HepG2 (cell line): Measurements from ENCODE around the gene MXI1. TPM values are rescaled to one million over a fixed set of nuclear protein-coding genes. Genes with fewer than 3 reads are reported as not detected.

Experiments
- GABPB1 ChIP-seq: IDR thresholded peaks from 2 replicates; pipeline ENCODE4 v1.6.1; 2016; ENCODE audit warnings: mild to moderate bottlenecking, missing genetic modification reagents, moderate library complexity, missing compliant biosample characterization
- GZF1 ChIP-seq: sonication (generic); formaldehyde crosslinking; IDR thresholded peaks from 2 replicates; pipeline ENCODE4 v1.5.1; 2020; ENCODE audit warnings: mild to moderate bottlenecking, missing genetic modification reagents
- IRF2 ChIP-seq: IDR thresholded peaks from 2 replicates; pipeline ENCODE4 v1.6.1; 2018; ENCODE audit warnings: missing genetic modification reagents, missing compliant biosample characterization
- KMT2A ChIP-seq: sonication (generic); formaldehyde crosslinking; IDR thresholded peaks from 2 replicates; pipeline ENCODE4 v1.4.0; 2020; ENCODE audit warnings: missing genetic modification reagents
- MLLT10 ChIP-seq: sonication (generic); formaldehyde crosslinking; IDR thresholded peaks from 2 replicates; pipeline ENCODE4 v1.4.0; 2020; ENCODE audit warnings: missing genetic modification reagents
- PCBP2 ChIP-seq: fragments of 200-400 bp; formaldehyde crosslinking; optimal IDR thresholded peaks from 2 replicates; pipeline ENCODE3; 2018; ENCODE audit warnings: low read length, low read depth; ENCODE audit not compliant: poor library complexity, severe bottlenecking
- ZNF674 ChIP-seq: sonication (generic); formaldehyde crosslinking; IDR thresholded peaks from 2 replicates; pipeline ENCODE4 v1.5.0; 2020; ENCODE audit warnings: low read depth, mild to moderate bottlenecking, missing genetic modification reagents
- ZNF713 ChIP-seq: sonication (generic); formaldehyde crosslinking; IDR thresholded peaks from 2 replicates; pipeline ENCODE4 v1.4.0; 2020; ENCODE audit warnings: mild to moderate bottlenecking, missing genetic modification reagents
- polyA plus RNA-seq, 8 experiments: library from polyadenylated mRNA; depleted of rRNA in 3 of 8; stranded (reverse) in 7 of 8; unstranded in 1 of 8; fragments of >200 nt; fragmentation: Illumina TruSeq in 4 of 8; extraction: Trizol in 4 of 8; gene quantifications; 2 replicates each; pipeline versions ENCODE4 v1.2.1 to v1.2.3, GENCODE V29; 2011 to 2016; ENCODE audit warnings: low read depth in 4 of 8, missing spikeins in 1 of 8, mixed read lengths in 1 of 8; ENCODE audit not compliant: insufficient read depth in 1 of 8
- total RNA-seq, 5 experiments: library from RNA; depleted of rRNA; stranded (reverse); fragments of >200 nt; fragmentation: Illumina TruSeq; extraction: Trizol; gene quantifications; 2 replicates each; pipeline ENCODE4 v1.2.3, GENCODE V29; 2016; ENCODE audit warnings: low read depth in 1 of 5
- TF ChIP-seq, protein P1 (sequence below): sonication (generic); formaldehyde crosslinking; IDR thresholded peaks from 2 replicates; pipeline ENCODE4 v1.4.0; 2020; ENCODE audit warnings: mild to moderate bottlenecking, missing genetic modification reagents
- TF ChIP-seq, protein P2 (sequence below): sonication (generic); formaldehyde crosslinking; IDR thresholded peaks from 2 replicates; pipeline ENCODE4 v1.8.0; 2022; ENCODE audit warnings: low read depth, missing genetic modification reagents
- TF ChIP-seq, protein P3 (sequence below): sonication (generic); formaldehyde crosslinking; IDR thresholded peaks from 2 replicates; pipeline ENCODE4 v1.5.1; 2020; ENCODE audit warnings: mild to moderate bottlenecking, moderate library complexity, missing genetic modification reagents
- TF ChIP-seq, protein P4 (sequence below): sonication (generic); formaldehyde crosslinking; IDR thresholded peaks from 2 replicates; pipeline ENCODE4 v1.5.1; 2020; ENCODE audit warnings: mild to moderate bottlenecking, missing genetic modification reagents, moderate library complexity
- TF ChIP-seq, protein P5 (sequence below): sonication (generic); formaldehyde crosslinking; IDR thresholded peaks from 2 replicates; pipeline ENCODE4 v1.8.1; 2022; ENCODE audit warnings: low read depth, mild to moderate bottlenecking, missing genetic modification reagents
- TF ChIP-seq, protein P6 (sequence below): sonication (generic); formaldehyde crosslinking; IDR thresholded peaks from 2 replicates; pipeline ENCODE4 v1.8.0; 2023; ENCODE audit warnings: mild to moderate bottlenecking, missing genetic modification reagents
- TF ChIP-seq, protein P7 (sequence below): sonication (generic); formaldehyde crosslinking; conservative IDR thresholded peaks from 2 replicates; pipeline ENCODE4 v1.4.0; 2020; ENCODE audit warnings: missing genetic modification reagents

MXI1 gene
- total and polyA plus RNA-seq, 2 of the 13 experiments (the other 11 are each of a cell fraction or from before 2014, with no cell fraction given): 6.6 to 22.0 TPM

DNA sequence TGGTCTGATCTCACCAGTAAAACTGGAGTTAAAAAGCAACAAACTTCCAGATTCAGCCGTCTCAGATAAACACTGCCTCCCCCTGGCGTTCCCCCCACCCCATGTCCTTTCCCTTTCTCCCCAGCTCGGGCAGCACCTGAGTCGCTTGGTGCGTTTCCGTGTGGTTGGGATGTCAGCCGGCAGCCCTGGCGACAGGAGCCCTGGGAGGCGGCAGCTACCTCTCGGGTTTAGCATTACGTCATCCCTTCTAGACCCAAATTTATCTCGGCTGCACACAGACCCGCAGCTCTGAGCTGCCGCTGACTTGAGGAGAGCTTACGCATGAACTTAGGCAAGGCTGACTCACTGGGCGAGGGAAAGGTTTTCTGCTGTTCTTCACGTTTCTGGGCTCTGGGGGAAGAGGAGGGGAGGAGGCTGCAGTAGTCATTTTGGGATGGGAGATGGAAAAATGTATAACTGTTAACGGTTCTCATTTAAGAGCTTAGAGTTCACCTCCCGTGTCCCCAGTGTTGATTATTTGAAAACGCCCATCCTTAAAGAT is 14.4 kb downstream of the MXI1 start (continued):
- TF ChIP-seq ZNF674 (CRISPR knock-in tag) (no peak), PCBP2 (no peak), IRF2 (CRISPR knock-in tag) (no peak), ZNF713 (no peak), GZF1 (no peak), GABPB1 (CRISPR knock-in tag) (no peak), MLLT10 (CRISPR knock-in tag) (no peak), KMT2A (CRISPR knock-in tag) (no peak)
- TF ChIP-seq, protein P1, sequence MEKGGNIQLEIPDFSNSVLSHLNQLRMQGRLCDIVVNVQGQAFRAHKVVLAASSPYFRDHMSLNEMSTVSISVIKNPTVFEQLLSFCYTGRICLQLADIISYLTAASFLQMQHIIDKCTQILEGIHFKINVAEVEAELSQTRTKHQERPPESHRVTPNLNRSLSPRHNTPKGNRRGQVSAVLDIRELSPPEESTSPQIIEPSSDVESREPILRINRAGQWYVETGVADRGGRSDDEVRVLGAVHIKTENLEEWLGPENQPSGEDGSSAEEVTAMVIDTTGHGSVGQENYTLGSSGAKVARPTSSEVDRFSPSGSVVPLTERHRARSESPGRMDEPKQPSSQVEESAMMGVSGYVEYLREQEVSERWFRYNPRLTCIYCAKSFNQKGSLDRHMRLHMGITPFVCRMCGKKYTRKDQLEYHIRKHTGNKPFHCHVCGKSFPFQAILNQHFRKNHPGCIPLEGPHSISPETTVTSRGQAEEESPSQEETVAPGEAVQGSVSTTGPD (CRISPR knock-in tag): no peak
- TF ChIP-seq, protein P2, sequence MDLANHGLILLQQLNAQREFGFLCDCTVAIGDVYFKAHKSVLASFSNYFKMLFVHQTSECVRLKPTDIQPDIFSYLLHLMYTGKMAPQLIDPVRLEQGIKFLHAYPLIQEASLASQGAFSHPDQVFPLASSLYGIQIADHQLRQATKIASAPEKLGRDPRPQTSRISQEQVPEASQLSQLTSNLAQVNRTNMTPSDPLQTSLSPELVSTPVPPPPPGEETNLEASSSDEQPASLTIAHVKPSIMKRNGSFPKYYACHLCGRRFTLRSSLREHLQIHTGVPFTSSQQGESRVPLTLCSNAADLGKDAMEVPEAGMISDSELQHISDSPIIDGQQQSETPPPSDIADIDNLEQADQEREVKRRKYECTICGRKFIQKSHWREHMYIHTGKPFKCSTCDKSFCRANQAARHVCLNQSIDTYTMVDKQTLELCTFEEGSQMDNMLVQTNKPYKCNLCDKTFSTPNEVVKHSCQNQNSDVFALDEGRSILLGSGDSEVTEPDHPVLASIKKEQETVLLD (CRISPR knock-in tag): no peak
- TF ChIP-seq, protein P3, sequence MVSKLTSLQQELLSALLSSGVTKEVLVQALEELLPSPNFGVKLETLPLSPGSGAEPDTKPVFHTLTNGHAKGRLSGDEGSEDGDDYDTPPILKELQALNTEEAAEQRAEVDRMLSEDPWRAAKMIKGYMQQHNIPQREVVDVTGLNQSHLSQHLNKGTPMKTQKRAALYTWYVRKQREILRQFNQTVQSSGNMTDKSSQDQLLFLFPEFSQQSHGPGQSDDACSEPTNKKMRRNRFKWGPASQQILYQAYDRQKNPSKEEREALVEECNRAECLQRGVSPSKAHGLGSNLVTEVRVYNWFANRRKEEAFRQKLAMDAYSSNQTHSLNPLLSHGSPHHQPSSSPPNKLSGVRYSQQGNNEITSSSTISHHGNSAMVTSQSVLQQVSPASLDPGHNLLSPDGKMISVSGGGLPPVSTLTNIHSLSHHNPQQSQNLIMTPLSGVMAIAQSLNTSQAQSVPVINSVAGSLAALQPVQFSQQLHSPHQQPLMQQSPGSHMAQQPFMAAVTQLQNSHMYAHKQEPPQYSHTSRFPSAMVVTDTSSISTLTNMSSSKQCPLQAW (CRISPR knock-in tag): no peak
- TF ChIP-seq, protein P4, sequence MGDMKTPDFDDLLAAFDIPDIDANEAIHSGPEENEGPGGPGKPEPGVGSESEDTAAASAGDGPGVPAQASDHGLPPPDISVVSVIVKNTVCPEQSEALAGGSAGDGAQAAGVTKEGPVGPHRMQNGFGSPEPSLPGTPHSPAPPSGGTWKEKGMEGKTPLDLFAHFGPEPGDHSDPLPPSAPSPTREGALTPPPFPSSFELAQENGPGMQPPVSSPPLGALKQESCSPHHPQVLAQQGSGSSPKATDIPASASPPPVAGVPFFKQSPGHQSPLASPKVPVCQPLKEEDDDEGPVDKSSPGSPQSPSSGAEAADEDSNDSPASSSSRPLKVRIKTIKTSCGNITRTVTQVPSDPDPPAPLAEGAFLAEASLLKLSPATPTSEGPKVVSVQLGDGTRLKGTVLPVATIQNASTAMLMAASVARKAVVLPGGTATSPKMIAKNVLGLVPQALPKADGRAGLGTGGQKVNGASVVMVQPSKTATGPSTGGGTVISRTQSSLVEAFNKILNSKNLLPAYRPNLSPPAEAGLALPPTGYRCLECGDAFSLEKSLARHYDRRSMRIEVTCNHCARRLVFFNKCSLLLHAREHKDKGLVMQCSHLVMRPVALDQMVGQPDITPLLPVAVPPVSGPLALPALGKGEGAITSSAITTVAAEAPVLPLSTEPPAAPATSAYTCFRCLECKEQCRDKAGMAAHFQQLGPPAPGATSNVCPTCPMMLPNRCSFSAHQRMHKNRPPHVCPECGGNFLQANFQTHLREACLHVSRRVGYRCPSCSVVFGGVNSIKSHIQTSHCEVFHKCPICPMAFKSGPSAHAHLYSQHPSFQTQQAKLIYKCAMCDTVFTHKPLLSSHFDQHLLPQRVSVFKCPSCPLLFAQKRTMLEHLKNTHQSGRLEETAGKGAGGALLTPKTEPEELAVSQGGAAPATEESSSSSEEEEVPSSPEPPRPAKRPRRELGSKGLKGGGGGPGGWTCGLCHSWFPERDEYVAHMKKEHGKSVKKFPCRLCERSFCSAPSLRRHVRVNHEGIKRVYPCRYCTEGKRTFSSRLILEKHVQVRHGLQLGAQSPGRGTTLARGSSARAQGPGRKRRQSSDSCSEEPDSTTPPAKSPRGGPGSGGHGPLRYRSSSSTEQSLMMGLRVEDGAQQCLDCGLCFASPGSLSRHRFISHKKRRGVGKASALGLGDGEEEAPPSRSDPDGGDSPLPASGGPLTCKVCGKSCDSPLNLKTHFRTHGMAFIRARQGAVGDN (CRISPR knock-in tag): peak; percentile 30; the same call in 1 of the 2 replicates
- TF ChIP-seq, protein P5, sequence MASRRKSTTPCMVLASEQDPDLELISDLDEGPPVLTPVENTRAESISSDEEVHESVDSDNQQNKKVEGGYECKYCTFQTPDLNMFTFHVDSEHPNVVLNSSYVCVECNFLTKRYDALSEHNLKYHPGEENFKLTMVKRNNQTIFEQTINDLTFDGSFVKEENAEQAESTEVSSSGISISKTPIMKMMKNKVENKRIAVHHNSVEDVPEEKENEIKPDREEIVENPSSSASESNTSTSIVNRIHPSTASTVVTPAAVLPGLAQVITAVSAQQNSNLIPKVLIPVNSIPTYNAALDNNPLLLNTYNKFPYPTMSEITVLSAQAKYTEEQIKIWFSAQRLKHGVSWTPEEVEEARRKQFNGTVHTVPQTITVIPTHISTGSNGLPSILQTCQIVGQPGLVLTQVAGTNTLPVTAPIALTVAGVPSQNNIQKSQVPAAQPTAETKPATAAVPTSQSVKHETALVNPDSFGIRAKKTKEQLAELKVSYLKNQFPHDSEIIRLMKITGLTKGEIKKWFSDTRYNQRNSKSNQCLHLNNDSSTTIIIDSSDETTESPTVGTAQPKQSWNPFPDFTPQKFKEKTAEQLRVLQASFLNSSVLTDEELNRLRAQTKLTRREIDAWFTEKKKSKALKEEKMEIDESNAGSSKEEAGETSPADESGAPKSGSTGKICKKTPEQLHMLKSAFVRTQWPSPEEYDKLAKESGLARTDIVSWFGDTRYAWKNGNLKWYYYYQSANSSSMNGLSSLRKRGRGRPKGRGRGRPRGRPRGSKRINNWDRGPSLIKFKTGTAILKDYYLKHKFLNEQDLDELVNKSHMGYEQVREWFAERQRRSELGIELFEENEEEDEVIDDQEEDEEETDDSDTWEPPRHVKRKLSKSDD: no peak
- TF ChIP-seq, protein P6, sequence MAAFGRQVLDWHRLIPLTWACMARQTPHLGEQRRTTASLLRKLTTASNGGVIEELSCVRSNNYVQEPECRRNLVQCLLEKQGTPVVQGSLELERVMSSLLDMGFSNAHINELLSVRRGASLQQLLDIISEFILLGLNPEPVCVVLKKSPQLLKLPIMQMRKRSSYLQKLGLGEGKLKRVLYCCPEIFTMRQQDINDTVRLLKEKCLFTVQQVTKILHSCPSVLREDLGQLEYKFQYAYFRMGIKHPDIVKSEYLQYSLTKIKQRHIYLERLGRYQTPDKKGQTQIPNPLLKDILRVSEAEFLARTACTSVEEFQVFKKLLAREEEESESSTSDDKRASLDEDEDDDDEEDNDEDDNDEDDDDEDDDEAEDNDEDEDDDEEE (CRISPR knock-in tag): no peak
- TF ChIP-seq, protein P7, sequence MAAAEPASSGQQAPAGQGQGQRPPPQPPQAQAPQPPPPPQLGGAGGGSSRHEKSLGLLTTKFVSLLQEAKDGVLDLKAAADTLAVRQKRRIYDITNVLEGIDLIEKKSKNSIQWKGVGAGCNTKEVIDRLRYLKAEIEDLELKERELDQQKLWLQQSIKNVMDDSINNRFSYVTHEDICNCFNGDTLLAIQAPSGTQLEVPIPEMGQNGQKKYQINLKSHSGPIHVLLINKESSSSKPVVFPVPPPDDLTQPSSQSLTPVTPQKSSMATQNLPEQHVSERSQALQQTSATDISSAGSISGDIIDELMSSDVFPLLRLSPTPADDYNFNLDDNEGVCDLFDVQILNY: no peak
